Measurements from ENCODE around the gene OR6B2. TPM values are rescaled to one million over a fixed set of nuclear protein-coding genes. Genes with fewer than 3 reads are reported as not detected.

Gene OR6B2
- total RNA-seq, 1 donor, result not detected

- no peak overlapping the region for H3K4me3 ChIP-seq (ENCODE audit: low read depth, low read length)
- no peak for DNase-seq (ENCODE audit: low read depth)
- TF ChIP-seq, protein P1, sequence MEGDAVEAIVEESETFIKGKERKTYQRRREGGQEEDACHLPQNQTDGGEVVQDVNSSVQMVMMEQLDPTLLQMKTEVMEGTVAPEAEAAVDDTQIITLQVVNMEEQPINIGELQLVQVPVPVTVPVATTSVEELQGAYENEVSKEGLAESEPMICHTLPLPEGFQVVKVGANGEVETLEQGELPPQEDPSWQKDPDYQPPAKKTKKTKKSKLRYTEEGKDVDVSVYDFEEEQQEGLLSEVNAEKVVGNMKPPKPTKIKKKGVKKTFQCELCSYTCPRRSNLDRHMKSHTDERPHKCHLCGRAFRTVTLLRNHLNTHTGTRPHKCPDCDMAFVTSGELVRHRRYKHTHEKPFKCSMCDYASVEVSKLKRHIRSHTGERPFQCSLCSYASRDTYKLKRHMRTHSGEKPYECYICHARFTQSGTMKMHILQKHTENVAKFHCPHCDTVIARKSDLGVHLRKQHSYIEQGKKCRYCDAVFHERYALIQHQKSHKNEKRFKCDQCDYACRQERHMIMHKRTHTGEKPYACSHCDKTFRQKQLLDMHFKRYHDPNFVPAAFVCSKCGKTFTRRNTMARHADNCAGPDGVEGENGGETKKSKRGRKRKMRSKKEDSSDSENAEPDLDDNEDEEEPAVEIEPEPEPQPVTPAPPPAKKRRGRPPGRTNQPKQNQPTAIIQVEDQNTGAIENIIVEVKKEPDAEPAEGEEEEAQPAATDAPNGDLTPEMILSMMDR (IDR thresholded peaks at IDR 0.05; ENCODE audit: insufficient read depth, low read length), result no peak
Measured at GRCh38 chr2:240000671-240001070, 29.6 kb downstream of the OR6B2 start.

- no peak for DNase-seq (ENCODE audit: low read depth)
- TF ChIP-seq, protein P1 (IDR thresholded peaks at IDR 0.05; ENCODE audit: insufficient read depth, low read length), result no peak
- H3K4me3 ChIP-seq (ENCODE audit: low read depth, low read length), result no peak overlapping the region
Measured at GRCh38 chr2:239997686-239998409, 32.4 kb downstream of the OR6B2 start.

DNA sequence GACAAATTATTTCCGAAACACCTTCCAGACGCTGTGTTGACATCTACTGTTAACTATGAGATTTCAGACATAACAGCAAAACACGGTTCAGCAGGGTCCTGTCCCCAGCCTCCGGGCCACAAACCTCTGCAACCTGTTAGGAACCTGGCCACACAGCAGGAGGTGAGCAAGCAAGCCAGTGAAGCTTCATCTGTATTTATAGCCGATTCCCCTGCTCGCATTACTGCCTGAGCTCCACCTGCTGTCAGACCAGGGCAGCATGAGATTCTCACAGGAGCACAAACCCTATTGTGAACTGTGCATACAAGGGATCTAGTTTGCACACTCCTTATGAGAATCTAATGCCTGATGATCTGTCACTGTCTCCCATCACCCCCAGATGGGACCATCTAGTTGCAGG, 36.1 kb downstream of the OR6B2 start:
- TF ChIP-seq, protein P1 (IDR thresholded peaks at IDR 0.05; ENCODE audit: insufficient read depth, low read length), result no peak
- no peak overlapping the region for H3K4me3 ChIP-seq (ENCODE audit: low read depth, low read length)
- DNase-seq (ENCODE audit: low read depth), result no peak

- no peak for DNase-seq (ENCODE audit: low read depth)
- TF ChIP-seq, protein P1 (IDR thresholded peaks at IDR 0.05; ENCODE audit: insufficient read depth, low read length), result no peak
- H3K4me3 ChIP-seq (ENCODE audit: low read depth, low read length), result no peak overlapping the region
Measured at GRCh38 chr2:239993291-239993690, 36.9 kb downstream of the OR6B2 start.

GRCh38 chr2:239991689-239992314, 38.4 kb downstream of the OR6B2 start:
- no peak overlapping the region for H3K4me3 ChIP-seq (ENCODE audit: low read depth, low read length)
- DNase-seq (ENCODE audit: low read depth), result peak; percentile 83
- TF ChIP-seq, protein P1 (IDR thresholded peaks at IDR 0.05; ENCODE audit: insufficient read depth, low read length), result peak; percentile 76

- peak; percentile 6 for DNase-seq (ENCODE audit: low read depth)
- H3K4me3 ChIP-seq (ENCODE audit: low read depth, low read length), result no peak overlapping the region
- TF ChIP-seq, protein P1 (IDR thresholded peaks at IDR 0.05; ENCODE audit: insufficient read depth, low read length), result no peak
Measured at GRCh38 chr2:239990966-239991365, 39.3 kb downstream of the OR6B2 start.

Measured in fibroblast of the aortic adventitia (primary cell).